T-helper 1 cell (primary cell): Measurements from ENCODE around the gene CAV1.
"Not testable (repeated sequence)": the region's sequence is repeated elsewhere in the genome, so short reads cannot be mapped to it uniquely, and the experiment has no call there.

Experiments
- DNase-seq, 5 donors: peaks; one replicate each; pipeline ENCODE4 v3.0.0-alpha.2; 2012 to 2020

CAV1 gene

GRCh38 chr7:116583653-116584052 lies 58.8 kb downstream of the CAV1 start:
- peak in 1 of 5 donors; percentile 28 for DNase-seq

GRCh38 chr7:116584721-116585120 lies 59.9 kb downstream of the CAV1 start:
- DNase-seq, result no peak

GRCh38 chr7:116585392-116585791 lies 60.6 kb downstream of the CAV1 start:
- DNase-seq, result no peak

- DNase-seq, result no peak
Measured at GRCh38 chr7:116585967-116586366, 61.1 kb downstream of the CAV1 start.

GRCh38 chr7:116587200-116587599 lies 62.4 kb downstream of the CAV1 start:
- not testable (repeated sequence) for DNase-seq

GRCh38 chr7:116588225-116588624 lies 63.4 kb downstream of the CAV1 start:
- peak in 1 of 5 donors; percentile 49 for DNase-seq

GRCh38 chr7:116588641-116589594 lies 64.1 kb downstream of the CAV1 start:
- peak in 1 of 5 donors; percentile 45 for DNase-seq

GRCh38 chr7:116591202-116592040 lies 66.6 kb downstream of the CAV1 start:
- no peak for DNase-seq

GRCh38 chr7:116592041-116592355 lies 67.2 kb downstream of the CAV1 start:
- no peak for DNase-seq

- no peak for DNase-seq
Measured at GRCh38 chr7:116592445-116592844, 67.6 kb downstream of the CAV1 start.

- no peak for DNase-seq
Measured at GRCh38 chr7:116593359-116594075, 68.7 kb downstream of the CAV1 start.

- no peak for DNase-seq
Measured at GRCh38 chr7:116595063-116595462, 70.2 kb downstream of the CAV1 start.

GRCh38 chr7:116597384-116597783 lies 72.5 kb downstream of the CAV1 start:
- DNase-seq, result no peak

- DNase-seq, result no peak
Measured at GRCh38 chr7:116598278-116598677, 73.4 kb downstream of the CAV1 start.

GRCh38 chr7:116598861-116599260 lies 74.0 kb downstream of the CAV1 start:
- DNase-seq, result no peak

- DNase-seq, result peak in 1 of 5 donors; percentile 28
Measured at GRCh38 chr7:116601426-116601825, 76.6 kb downstream of the CAV1 start.

- no peak for DNase-seq
Measured at GRCh38 chr7:116607299-116607698, 82.5 kb downstream of the CAV1 start.

- no peak for DNase-seq
Measured at GRCh38 chr7:116610210-116610609, 85.4 kb downstream of the CAV1 start.

- no peak for DNase-seq
Measured at GRCh38 chr7:116610721-116611120, 85.9 kb downstream of the CAV1 start.
